ELF-1 (cell line): Measurements from ENCODE around the gene KDM4B.
"Not testable (repeated sequence)": the region's sequence is repeated elsewhere in the genome, so short reads cannot be mapped to it uniquely, and the experiment has no call there.

Source experiments
- DNase-seq: peaks from one replicate; pipeline ENCODE4 v3.0.0-alpha.2; 2016; ENCODE audit warnings: low read depth, low spot score

Gene KDM4B

DNA sequence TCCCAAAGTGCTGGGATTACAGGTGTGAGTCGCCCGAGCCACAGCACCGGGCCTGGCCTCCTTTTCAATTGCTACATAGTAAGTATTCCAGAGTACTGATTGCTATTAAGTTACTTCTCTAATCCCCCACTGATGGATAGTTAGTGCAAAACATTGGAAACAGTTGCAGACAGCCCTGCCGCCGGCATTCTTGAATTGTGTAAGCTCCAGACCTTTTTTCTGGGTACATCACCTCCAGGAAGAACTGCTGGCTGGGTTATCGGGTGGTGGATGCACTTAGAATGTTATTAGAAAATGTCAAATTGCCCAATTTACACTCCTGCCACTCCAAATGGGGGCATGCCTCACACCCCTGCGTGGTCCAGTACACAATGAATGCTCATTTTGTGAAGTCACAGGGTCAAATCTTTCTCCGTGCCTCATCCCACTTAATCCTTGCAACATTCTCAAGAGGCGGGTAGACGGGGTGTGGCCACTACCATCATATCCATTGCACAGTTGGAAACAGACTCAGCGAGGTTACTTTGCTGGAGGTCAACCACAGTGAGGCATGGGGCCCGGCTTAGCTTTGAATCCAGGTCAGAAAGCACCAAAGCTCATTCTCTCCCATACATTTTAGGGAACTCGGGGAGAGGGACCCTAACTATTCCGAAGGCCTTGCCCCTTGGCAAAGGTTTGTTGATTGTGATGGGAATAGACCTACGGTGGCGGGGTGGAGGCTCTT, 1.0 kb upstream of the KDM4B start:
- DNase-seq: no peak

- no peak for DNase-seq
Measured at GRCh38 chr19:4969292-4969771, 419 bp downstream of the KDM4B start.

DNA sequence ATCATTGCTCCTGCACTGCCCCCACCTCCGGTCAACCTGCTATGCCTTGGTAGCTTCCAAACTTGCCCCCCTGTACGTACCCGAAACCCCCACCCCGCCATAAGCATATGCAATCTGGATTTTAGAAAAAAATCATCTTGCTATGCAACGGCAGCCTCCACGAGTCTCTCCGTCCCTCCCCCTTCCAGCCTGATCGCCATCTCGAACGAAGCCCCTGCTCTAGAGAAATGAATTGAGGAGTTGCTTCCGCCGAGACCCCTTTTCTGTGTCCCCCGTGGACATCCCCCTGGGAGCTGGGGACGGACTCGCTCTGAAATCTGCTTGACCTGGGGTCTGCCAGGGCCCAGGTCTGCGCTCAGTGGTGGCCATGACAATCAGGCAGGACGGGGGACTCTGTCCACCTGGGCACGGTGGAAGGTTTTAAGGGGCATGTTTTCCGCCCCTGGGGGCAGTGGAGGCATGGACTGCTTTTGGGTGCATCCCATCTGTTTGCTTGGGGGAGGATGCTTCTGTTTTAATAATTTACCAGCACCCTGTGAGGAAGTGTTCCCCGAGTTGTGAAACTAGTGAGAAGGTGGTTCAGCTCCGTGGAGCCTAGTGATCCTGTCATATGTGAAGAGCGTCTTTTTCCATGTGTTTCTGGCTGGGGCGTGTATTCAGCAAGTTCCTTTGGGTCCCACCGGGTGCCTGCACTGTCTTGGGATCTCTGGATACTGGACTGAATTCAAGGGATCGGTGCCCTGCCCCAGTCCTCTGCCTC, 1.0 kb downstream of the KDM4B start:
- DNase-seq: no peak

- DNase-seq: peak; percentile 56
Measured at GRCh38 chr19:4970558-4971423, 1.9 kb downstream of the KDM4B start.

GRCh38 chr19:4971424-4971793, 2.5 kb downstream of the KDM4B start:
- peak; percentile 75 for DNase-seq

GRCh38 chr19:4971816-4972495, 3.0 kb downstream of the KDM4B start:
- DNase-seq: no peak

- no peak for DNase-seq
Measured at GRCh38 chr19:4972509-4973230, 3.8 kb downstream of the KDM4B start.

- DNase-seq: no peak
Measured at GRCh38 chr19:4974880-4975469, 6.1 kb downstream of the KDM4B start.

- DNase-seq: not testable (repeated sequence)
Measured at GRCh38 chr19:4975601-4976000, 6.7 kb downstream of the KDM4B start.

GRCh38 chr19:4976401-4977298, 7.7 kb downstream of the KDM4B start:
- DNase-seq: peak; percentile 82

- DNase-seq: peak; percentile 55
Measured at GRCh38 chr19:4977299-4978174, 8.6 kb downstream of the KDM4B start.

GRCh38 chr19:4979211-4979807, 10.4 kb downstream of the KDM4B start:
- DNase-seq: no peak

GRCh38 chr19:4980067-4980466, 11.2 kb downstream of the KDM4B start:
- no peak for DNase-seq

DNA sequence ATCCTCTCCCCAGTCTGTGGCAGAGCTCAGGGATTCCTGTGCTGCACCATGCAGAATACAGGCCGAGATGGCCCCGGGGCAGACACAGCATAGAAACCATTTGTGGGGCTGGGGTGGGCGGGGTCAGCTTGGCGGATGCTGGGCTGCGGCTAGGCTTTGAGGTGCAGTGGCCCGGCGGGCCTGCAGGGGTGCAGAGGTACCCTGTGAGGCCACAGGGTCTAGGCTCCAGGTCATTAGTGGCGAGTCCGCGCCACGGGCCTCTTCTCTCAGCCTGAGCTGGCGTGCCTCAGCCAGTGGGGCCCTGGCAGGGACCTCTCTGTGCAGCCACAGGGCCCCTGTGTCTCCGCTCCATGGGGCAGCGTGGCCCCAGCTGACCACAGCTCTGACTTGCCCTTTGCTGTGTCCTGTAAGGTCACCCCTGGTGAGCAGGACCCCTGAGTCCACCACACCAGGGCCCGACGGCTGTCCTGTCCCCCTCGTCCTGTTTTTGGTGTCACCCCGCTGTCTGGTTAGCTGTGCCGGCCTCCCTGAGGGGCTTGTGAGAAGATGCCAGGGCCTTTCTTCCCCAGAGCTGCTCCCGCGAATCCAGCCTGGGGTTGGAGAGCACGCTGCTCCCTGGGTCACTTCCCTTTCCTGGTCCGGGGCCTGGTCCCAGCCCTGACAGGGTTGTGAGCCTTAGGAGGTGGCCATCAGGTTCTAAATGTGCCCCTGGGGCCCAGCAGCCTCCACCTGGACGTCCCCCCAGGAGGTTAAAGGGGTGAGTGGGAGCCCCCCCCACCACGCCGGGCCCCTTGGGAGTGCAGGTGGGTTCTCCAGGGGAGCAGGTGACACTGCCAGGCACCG, 12.1 kb downstream of the KDM4B start:
- peak; percentile 54 for DNase-seq

- no peak for DNase-seq
Measured at GRCh38 chr19:4981681-4981958, 12.7 kb downstream of the KDM4B start.

- DNase-seq: no peak
Measured at GRCh38 chr19:4983346-4984105, 14.6 kb downstream of the KDM4B start.

DNA sequence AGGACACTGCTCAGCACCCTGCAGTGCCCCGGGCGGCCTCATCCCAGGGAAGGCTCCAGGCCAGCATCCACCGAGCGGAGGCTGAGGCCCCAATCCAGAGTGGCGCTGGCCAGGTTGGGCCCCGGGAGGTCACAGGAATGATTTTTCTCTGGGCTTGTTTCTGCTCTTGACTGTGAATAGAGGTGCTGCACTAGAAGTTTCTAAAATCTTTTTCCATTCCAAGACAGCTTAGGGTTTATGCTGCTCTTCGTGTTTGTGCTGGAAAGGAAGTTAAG, 15.1 kb downstream of the KDM4B start:
- DNase-seq: no peak
